GM12864 (cell line): ENCODE data around the gene PLK2.

Experiments
- DNase-seq: peaks from one replicate; pipeline ENCODE4 v3.0.0-alpha.2; 2011; ENCODE audit warnings: low read depth
- H3K4me3 ChIP-seq: 2 replicates; pipeline ENCODE4 v1.5.1; 2011; ENCODE audit warnings: mild to moderate bottlenecking, low read depth, low read length, control low read depth
- TF ChIP-seq, protein P1 (sequence below): IDR thresholded peaks from 2 replicates; pipeline ENCODE4 v1.5.1; 2011; ENCODE audit warnings: low read depth, mild to moderate bottlenecking, moderate library complexity, low read length, control low read depth, inconsistent platforms; ENCODE audit errors: missing control alignments

PLK2 gene

DNA sequence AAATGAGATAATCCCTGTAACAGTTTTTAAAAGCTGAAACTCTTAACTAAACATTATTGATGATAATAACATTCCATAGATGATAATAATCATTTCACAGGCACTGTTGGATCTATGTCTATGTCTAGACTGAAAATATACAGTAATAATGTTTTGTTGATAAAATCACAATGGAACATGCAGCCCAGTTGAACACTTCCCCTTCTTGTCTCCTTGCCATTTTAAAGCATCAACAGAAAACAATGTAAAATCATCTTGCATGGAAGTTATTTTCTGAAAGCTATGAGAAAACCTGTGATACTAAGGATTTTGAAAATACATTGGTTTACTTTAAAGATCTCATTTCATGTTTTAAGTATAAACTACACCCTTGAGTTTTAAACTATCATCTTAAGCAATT, 33.3 kb upstream of the PLK2 start:
- TF ChIP-seq, protein P1, sequence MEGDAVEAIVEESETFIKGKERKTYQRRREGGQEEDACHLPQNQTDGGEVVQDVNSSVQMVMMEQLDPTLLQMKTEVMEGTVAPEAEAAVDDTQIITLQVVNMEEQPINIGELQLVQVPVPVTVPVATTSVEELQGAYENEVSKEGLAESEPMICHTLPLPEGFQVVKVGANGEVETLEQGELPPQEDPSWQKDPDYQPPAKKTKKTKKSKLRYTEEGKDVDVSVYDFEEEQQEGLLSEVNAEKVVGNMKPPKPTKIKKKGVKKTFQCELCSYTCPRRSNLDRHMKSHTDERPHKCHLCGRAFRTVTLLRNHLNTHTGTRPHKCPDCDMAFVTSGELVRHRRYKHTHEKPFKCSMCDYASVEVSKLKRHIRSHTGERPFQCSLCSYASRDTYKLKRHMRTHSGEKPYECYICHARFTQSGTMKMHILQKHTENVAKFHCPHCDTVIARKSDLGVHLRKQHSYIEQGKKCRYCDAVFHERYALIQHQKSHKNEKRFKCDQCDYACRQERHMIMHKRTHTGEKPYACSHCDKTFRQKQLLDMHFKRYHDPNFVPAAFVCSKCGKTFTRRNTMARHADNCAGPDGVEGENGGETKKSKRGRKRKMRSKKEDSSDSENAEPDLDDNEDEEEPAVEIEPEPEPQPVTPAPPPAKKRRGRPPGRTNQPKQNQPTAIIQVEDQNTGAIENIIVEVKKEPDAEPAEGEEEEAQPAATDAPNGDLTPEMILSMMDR, result no peak
- no peak for DNase-seq
- H3K4me3 ChIP-seq, result no peak overlapping the region

DNA sequence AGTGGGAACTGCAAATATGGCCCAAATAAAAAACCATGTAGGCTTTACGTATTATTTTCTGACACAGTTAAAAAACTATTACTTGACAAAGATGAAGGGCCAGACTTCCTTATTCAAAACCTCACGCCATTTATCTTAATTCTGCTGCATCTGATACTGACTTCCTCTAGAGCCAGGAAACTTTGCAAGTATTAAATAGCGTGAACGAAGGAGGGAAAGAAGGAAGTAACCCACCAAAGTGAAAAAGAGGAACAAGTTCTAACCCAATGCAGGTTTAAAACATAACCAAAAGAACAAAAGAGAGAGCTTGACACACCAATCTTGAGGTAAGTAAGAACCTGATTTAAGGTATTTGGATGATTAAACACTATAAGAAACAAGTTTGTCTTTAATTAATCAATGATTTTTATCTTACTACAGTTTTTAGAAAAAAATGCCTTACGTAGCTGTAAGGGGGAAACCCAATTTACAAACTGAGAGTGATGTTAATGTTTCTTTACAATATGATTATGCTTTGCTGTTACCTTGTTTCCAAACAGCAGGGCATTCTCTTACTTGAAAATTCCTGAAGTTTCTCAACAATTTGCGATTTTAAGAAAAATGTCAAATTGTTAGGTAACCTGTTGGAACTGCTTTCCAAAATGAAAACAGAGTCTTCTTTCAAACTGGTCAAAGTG, 31.5 kb upstream of the PLK2 start, which contains the start of gene GAPT:
Gene GAPT, plus strand, starts transcription at position 220 of the 677 bp plus-strand sequence. CDS start 3,102 bp downstream, outside the sequence.
- TF ChIP-seq, protein P1, result no peak
- H3K4me3 ChIP-seq, result no peak within 1 kb of the TSS
- DNase-seq, result no peak

- TF ChIP-seq, protein P1, result no peak
- no peak overlapping the region for H3K4me3 ChIP-seq
- no peak for DNase-seq
Observed at GRCh38 chr5:58490402-58491050, 30.6 kb upstream of the PLK2 start.

DNA sequence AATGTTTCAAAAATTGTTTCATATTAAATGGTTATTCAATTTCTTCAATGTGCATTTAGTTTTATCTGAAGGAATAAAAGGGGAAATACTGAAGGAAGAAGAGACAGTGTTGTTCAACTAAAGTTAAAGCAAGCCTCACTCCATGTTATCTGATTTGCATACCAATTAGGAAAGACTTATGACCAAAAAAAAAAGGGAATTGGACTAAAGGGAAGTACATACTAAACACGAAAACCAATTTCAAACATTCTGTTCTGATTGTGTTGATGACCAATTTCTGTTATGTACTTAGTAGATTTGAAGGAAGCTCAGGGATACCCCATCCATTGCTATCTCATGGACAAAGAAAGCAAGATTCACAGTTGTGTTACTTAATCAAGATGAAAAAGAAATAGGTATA, 26.4 kb upstream of the PLK2 start:
- TF ChIP-seq, protein P1, result no peak
- no peak for DNase-seq
- H3K4me3 ChIP-seq, result no peak overlapping the region

- TF ChIP-seq, protein P1, result no peak
- H3K4me3 ChIP-seq, result no peak overlapping the region
- DNase-seq, result no peak
Observed at GRCh38 chr5:58484505-58484904, 24.6 kb upstream of the PLK2 start.

DNA sequence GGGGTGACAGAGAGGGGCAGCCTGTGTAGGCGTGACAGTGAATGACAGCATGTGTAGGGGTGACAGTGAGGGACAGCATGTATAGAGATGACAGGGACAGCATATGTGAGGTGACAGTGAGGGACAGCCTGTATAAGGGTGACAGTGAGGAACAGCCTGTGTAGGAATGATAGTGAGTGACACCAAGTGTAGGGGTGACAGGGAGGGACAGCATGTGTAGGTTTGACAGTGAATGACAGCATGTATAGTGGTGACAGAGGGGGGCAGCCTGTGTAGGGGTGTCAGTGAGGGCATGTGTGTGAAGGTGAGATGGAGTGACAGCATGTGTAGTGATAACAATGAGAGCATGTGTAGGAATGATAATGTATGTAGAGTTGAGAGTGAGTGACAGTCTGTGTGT, 22.6 kb upstream of the PLK2 start:
- no peak for DNase-seq
- TF ChIP-seq, protein P1, result no peak
- no peak overlapping the region for H3K4me3 ChIP-seq
